Measurements from ENCODE around the gene RNF212.

RNF212 gene

GRCh38 chr4:1122505-1122904, 9.1 kb upstream of the RNF212 start:
- H3K4me3 ChIP-seq (ENCODE audit: low read depth, low read length), result no peak overlapping the region
- no peak for DNase-seq (ENCODE audit: low read depth)

GRCh38 chr4:1116838-1117237, 3.5 kb upstream of the RNF212 start:
- no peak for DNase-seq (ENCODE audit: low read depth)
- H3K4me3 ChIP-seq (ENCODE audit: low read depth, low read length), result no peak overlapping the region

GRCh38 chr4:1115528-1116293, 2.3 kb upstream of the RNF212 start:
- no peak for DNase-seq (ENCODE audit: low read depth)

GRCh38 chr4:1112821-1113182, 562 bp downstream of the RNF212 start:
- H3K4me3 ChIP-seq (ENCODE audit: low read depth, low read length), result no peak overlapping the region

More at GRCh38 chr4:1115528-1116293, 2.3 kb upstream of the RNF212 start:
- no peak overlapping the region for H3K4me3 ChIP-seq (ENCODE audit: low read depth, low read length)

GRCh38 chr4:1112174-1112820, 1.1 kb downstream of the RNF212 start:
- no peak overlapping the region for H3K4me3 ChIP-seq (ENCODE audit: low read depth, low read length)
- no peak for DNase-seq (ENCODE audit: low read depth)

More at GRCh38 chr4:1112821-1113182, 562 bp downstream of the RNF212 start:
- no peak for DNase-seq (ENCODE audit: low read depth)

GRCh38 chr4:1111259-1111809, 2.0 kb downstream of the RNF212 start:
- H3K4me3 ChIP-seq (ENCODE audit: low read depth, low read length), result no peak overlapping the region
- no peak for DNase-seq (ENCODE audit: low read depth)

- no peak overlapping the region for H3K4me3 ChIP-seq (ENCODE audit: low read depth, low read length)
- no peak for DNase-seq (ENCODE audit: low read depth)
Observed at GRCh38 chr4:1109898-1110506, 3.4 kb downstream of the RNF212 start.

GRCh38 chr4:1109333-1109732, 4.0 kb downstream of the RNF212 start:
- H3K4me3 ChIP-seq (ENCODE audit: low read depth, low read length), result no peak overlapping the region
- DNase-seq (ENCODE audit: low read depth), result no peak

- no peak for DNase-seq (ENCODE audit: low read depth)
- H3K4me3 ChIP-seq (ENCODE audit: low read depth, low read length), result no peak overlapping the region
Observed at GRCh38 chr4:1105662-1106061, 7.7 kb downstream of the RNF212 start.

GRCh38 chr4:1105067-1105466, 8.3 kb downstream of the RNF212 start:
- H3K4me3 ChIP-seq (ENCODE audit: low read depth, low read length), result no peak overlapping the region
- DNase-seq (ENCODE audit: low read depth), result no peak

- no peak overlapping the region for H3K4me3 ChIP-seq (ENCODE audit: low read depth, low read length)
- no peak for DNase-seq (ENCODE audit: low read depth)
Observed at GRCh38 chr4:1104647-1105046, 8.7 kb downstream of the RNF212 start.

- no peak for DNase-seq (ENCODE audit: low read depth)
- H3K4me3 ChIP-seq (ENCODE audit: low read depth, low read length), result no peak overlapping the region
Observed at GRCh38 chr4:1099684-1100335, 13.6 kb downstream of the RNF212 start.

GRCh38 chr4:1099270-1099669, 14.1 kb downstream of the RNF212 start:
- DNase-seq (ENCODE audit: low read depth), result no peak

GRCh38 chr4:1098311-1098925, 14.9 kb downstream of the RNF212 start:
- no peak for DNase-seq (ENCODE audit: low read depth)
- H3K4me3 ChIP-seq (ENCODE audit: low read depth, low read length), result no peak overlapping the region

More at GRCh38 chr4:1099270-1099669, 14.1 kb downstream of the RNF212 start:
- no peak overlapping the region for H3K4me3 ChIP-seq (ENCODE audit: low read depth, low read length)

GRCh38 chr4:1097553-1097952, 15.8 kb downstream of the RNF212 start:
- no peak overlapping the region for H3K4me3 ChIP-seq (ENCODE audit: low read depth, low read length)
- DNase-seq (ENCODE audit: low read depth), result no peak

GRCh38 chr4:1096841-1097240, 16.5 kb downstream of the RNF212 start:
- H3K4me3 ChIP-seq (ENCODE audit: low read depth, low read length), result no peak overlapping the region
- DNase-seq (ENCODE audit: low read depth), result no peak

GRCh38 chr4:1094336-1094690, 19.1 kb downstream of the RNF212 start:
- no peak for DNase-seq (ENCODE audit: low read depth)
- no peak overlapping the region for H3K4me3 ChIP-seq (ENCODE audit: low read depth, low read length)

GRCh38 chr4:1093391-1094335, 19.7 kb downstream of the RNF212 start:
- H3K4me3 ChIP-seq (ENCODE audit: low read depth, low read length), result no peak overlapping the region
- no peak for DNase-seq (ENCODE audit: low read depth)

- no peak for DNase-seq (ENCODE audit: low read depth)
- no peak overlapping the region for H3K4me3 ChIP-seq (ENCODE audit: low read depth, low read length)
Observed at GRCh38 chr4:1092983-1093361, 20.4 kb downstream of the RNF212 start.

All from skeletal muscle cell (primary cell).